Measurements from ENCODE around the gene IFT88. TPM values are rescaled to one million over a fixed set of nuclear protein-coding genes. Genes with fewer than 3 reads are reported as not detected.

The IFT88 gene
- total and polyA plus RNA-seq, 2 donors = 12.6 to 18.2 TPM

GRCh38 chr13:20579191-20579590, 12.2 kb downstream of the IFT88 start:
- no peak overlapping the region for H3K4me3 ChIP-seq (ENCODE audit: low read length in 2 of 2)
- H3K27me3 ChIP-seq (ENCODE audit: control insufficient read depth in 2 of 2, insufficient read depth in 1 of 2, low read length in 1 of 2) = no peaks in the 10 kb centered on the region
- peaks cover 10 to 12% of the 10 kb centered on the region in 2 donors for H3K36me3 ChIP-seq (ENCODE audit: control insufficient read depth in 2 of 2, insufficient read depth in 2 of 2, low read length in 1 of 2)
- no peak overlapping the region for H3K27ac ChIP-seq (ENCODE audit: low read depth in 1 of 2, low read length in 1 of 2)
- no peaks in the 10 kb centered on the region for H3K9me3 ChIP-seq (ENCODE audit: control insufficient read depth in 2 of 2, insufficient read depth in 1 of 2, low read length in 1 of 2)
- 97% methylated on average over 3 of the region's 3 CpGs for WGBS
- no peaks in the 10 kb centered on the region for H3K4me1 ChIP-seq (ENCODE audit: control insufficient read depth in 2 of 2, insufficient read depth in 2 of 2, low read length in 2 of 2)
- no peak for DNase-seq (ENCODE audit: low read depth in 6 of 9, low spot score in 9 of 9)

GRCh38 chr13:20580257-20580656, 13.3 kb downstream of the IFT88 start:
- no peak for DNase-seq (ENCODE audit: low read depth in 6 of 9, low spot score in 9 of 9)
- H3K4me1 ChIP-seq (ENCODE audit: control insufficient read depth in 2 of 2, insufficient read depth in 2 of 2, low read length in 2 of 2) = no peaks in the 10 kb centered on the region
- peaks cover 3 to 7% of the 10 kb centered on the region in 2 donors for H3K9me3 ChIP-seq (ENCODE audit: control insufficient read depth in 2 of 2, insufficient read depth in 1 of 2, low read length in 1 of 2)
- no peak overlapping the region for H3K27ac ChIP-seq (ENCODE audit: low read depth in 1 of 2, low read length in 1 of 2)
- 96% methylated on average over 5 of the region's 5 CpGs for WGBS
- H3K4me3 ChIP-seq (ENCODE audit: low read length in 2 of 2) = no peak overlapping the region
- no peaks in the 10 kb centered on the region for H3K27me3 ChIP-seq (ENCODE audit: control insufficient read depth in 2 of 2, insufficient read depth in 1 of 2, low read length in 1 of 2)
- peaks cover 12 to 17% of the 10 kb centered on the region in 2 donors for H3K36me3 ChIP-seq (ENCODE audit: control insufficient read depth in 2 of 2, insufficient read depth in 2 of 2, low read length in 1 of 2)

- H3K9me3 ChIP-seq (ENCODE audit: control insufficient read depth in 2 of 2, insufficient read depth in 1 of 2, low read length in 1 of 2) = peaks cover 4 to 10% of the 10 kb centered on the region in 2 donors
- H3K27me3 ChIP-seq (ENCODE audit: control insufficient read depth in 2 of 2, insufficient read depth in 1 of 2, low read length in 1 of 2) = no peaks in the 10 kb centered on the region
- no peaks in the 10 kb centered on the region for H3K4me1 ChIP-seq (ENCODE audit: control insufficient read depth in 2 of 2, insufficient read depth in 2 of 2, low read length in 2 of 2)
- H3K36me3 ChIP-seq (ENCODE audit: control insufficient read depth in 2 of 2, insufficient read depth in 2 of 2, low read length in 1 of 2) = peaks cover 13 to 17% of the 10 kb centered on the region in 2 donors
- no peak overlapping the region for H3K4me3 ChIP-seq (ENCODE audit: low read length in 2 of 2)
- 72% methylated on average over 2 of the region's 2 CpGs for whole genome bisulfite sequencing
- no peak overlapping the region for H3K27ac ChIP-seq (ENCODE audit: low read depth in 1 of 2, low read length in 1 of 2)
- no peak for DNase-seq (ENCODE audit: low read depth in 6 of 9, low spot score in 9 of 9)
Observed at GRCh38 chr13:20582026-20582425, 15.1 kb downstream of the IFT88 start.

- 97% methylated on average over 1 of the region's 1 CpG for WGBS
- Histone ChIP-seq H3K36me3 (ENCODE audit: control insufficient read depth in 2 of 2, insufficient read depth in 2 of 2, low read length in 1 of 2) (peaks cover 13 to 17% of the 10 kb centered on the region in 2 donors), H3K4me1 (ENCODE audit: control insufficient read depth in 2 of 2, insufficient read depth in 2 of 2, low read length in 2 of 2) (no peaks in the 10 kb centered on the region), H3K27me3 (ENCODE audit: control insufficient read depth in 2 of 2, insufficient read depth in 1 of 2, low read length in 1 of 2) (no peaks in the 10 kb centered on the region), H3K9me3 (ENCODE audit: control insufficient read depth in 2 of 2, insufficient read depth in 1 of 2, low read length in 1 of 2) (peaks cover 4 to 10% of the 10 kb centered on the region in 2 donors), H3K27ac (ENCODE audit: low read depth in 1 of 2, low read length in 1 of 2) (no peak overlapping the region), H3K4me3 (ENCODE audit: low read length in 2 of 2) (no peak overlapping the region)
- DNase-seq (ENCODE audit: low read depth in 6 of 9, low spot score in 9 of 9) = no peak
Observed at GRCh38 chr13:20583803-20584293, 16.9 kb downstream of the IFT88 start.

GRCh38 chr13:20585371-20585770, 18.4 kb downstream of the IFT88 start:
- Histone ChIP-seq H3K4me3 (ENCODE audit: low read length in 2 of 2) (no peak overlapping the region), H3K4me1 (ENCODE audit: control insufficient read depth in 2 of 2, insufficient read depth in 2 of 2, low read length in 2 of 2) (no peaks in the 10 kb centered on the region), H3K27ac (ENCODE audit: low read depth in 1 of 2, low read length in 1 of 2) (no peak overlapping the region), H3K27me3 (ENCODE audit: control insufficient read depth in 2 of 2, insufficient read depth in 1 of 2, low read length in 1 of 2) (no peaks in the 10 kb centered on the region), H3K36me3 (ENCODE audit: control insufficient read depth in 2 of 2, insufficient read depth in 2 of 2, low read length in 1 of 2) (peaks cover 6 to 9% of the 10 kb centered on the region in 2 donors), H3K9me3 (ENCODE audit: control insufficient read depth in 2 of 2, insufficient read depth in 1 of 2, low read length in 1 of 2) (peaks cover 4 to 10% of the 10 kb centered on the region in 2 donors)
- WGBS = 97% methylated on average over 2 of the region's 2 CpGs
- DNase-seq (ENCODE audit: low read depth in 6 of 9, low spot score in 9 of 9) = no peak

GRCh38 chr13:20588529-20589110, 21.7 kb downstream of the IFT88 start:
- no peaks in the 10 kb centered on the region for H3K4me1 ChIP-seq (ENCODE audit: control insufficient read depth in 2 of 2, insufficient read depth in 2 of 2, low read length in 2 of 2)
- H3K36me3 ChIP-seq (ENCODE audit: control insufficient read depth in 2 of 2, insufficient read depth in 2 of 2, low read length in 1 of 2) = peaks cover 6 to 9% of the 10 kb centered on the region in 2 donors
- H3K27me3 ChIP-seq (ENCODE audit: control insufficient read depth in 2 of 2, insufficient read depth in 1 of 2, low read length in 1 of 2) = no peaks in the 10 kb centered on the region
- H3K9me3 ChIP-seq (ENCODE audit: control insufficient read depth in 2 of 2, insufficient read depth in 1 of 2, low read length in 1 of 2) = peaks cover 4 to 10% of the 10 kb centered on the region in 2 donors
- no peak overlapping the region for H3K27ac ChIP-seq (ENCODE audit: low read depth in 1 of 2, low read length in 1 of 2)
- DNase-seq (ENCODE audit: low read depth in 6 of 9, low spot score in 9 of 9) = no peak
- no peak overlapping the region for H3K4me3 ChIP-seq (ENCODE audit: low read length in 2 of 2)
- WGBS = 99% methylated on average over 4 of the region's 4 CpGs

- H3K36me3 ChIP-seq (ENCODE audit: control insufficient read depth in 2 of 2, insufficient read depth in 2 of 2, low read length in 1 of 2) = no peaks in the 10 kb centered on the region
- 98% methylated on average over 2 of the region's 2 CpGs for WGBS
- no peak overlapping the region for H3K4me3 ChIP-seq (ENCODE audit: low read length in 2 of 2)
- H3K4me1 ChIP-seq (ENCODE audit: control insufficient read depth in 2 of 2, insufficient read depth in 2 of 2, low read length in 2 of 2) = no peaks in the 10 kb centered on the region
- no peak for DNase-seq (ENCODE audit: low read depth in 6 of 9, low spot score in 9 of 9)
- H3K27ac ChIP-seq (ENCODE audit: low read depth in 1 of 2, low read length in 1 of 2) = no peak overlapping the region
- H3K9me3 ChIP-seq (ENCODE audit: control insufficient read depth in 2 of 2, insufficient read depth in 1 of 2, low read length in 1 of 2) = no peaks in the 10 kb centered on the region
- H3K27me3 ChIP-seq (ENCODE audit: control insufficient read depth in 2 of 2, insufficient read depth in 1 of 2, low read length in 1 of 2) = no peaks in the 10 kb centered on the region
Observed at GRCh38 chr13:20590561-20590960, 23.6 kb downstream of the IFT88 start.

- WGBS = 97% methylated on average over 4 of the region's 4 CpGs
- no peaks in the 10 kb centered on the region for H3K27me3 ChIP-seq (ENCODE audit: control insufficient read depth in 2 of 2, insufficient read depth in 1 of 2, low read length in 1 of 2)
- H3K36me3 ChIP-seq (ENCODE audit: control insufficient read depth in 2 of 2, insufficient read depth in 2 of 2, low read length in 1 of 2) = no peaks in the 10 kb centered on the region
- H3K27ac ChIP-seq (ENCODE audit: low read depth in 1 of 2, low read length in 1 of 2) = no peak overlapping the region
- H3K4me3 ChIP-seq (ENCODE audit: low read length in 2 of 2) = no peak overlapping the region
- no peak for DNase-seq (ENCODE audit: low read depth in 6 of 9, low spot score in 9 of 9)
- H3K4me1 ChIP-seq (ENCODE audit: control insufficient read depth in 2 of 2, insufficient read depth in 2 of 2, low read length in 2 of 2) = no peaks in the 10 kb centered on the region
- H3K9me3 ChIP-seq (ENCODE audit: control insufficient read depth in 2 of 2, insufficient read depth in 1 of 2, low read length in 1 of 2) = no peaks in the 10 kb centered on the region
Observed at GRCh38 chr13:20592606-20593005, 25.6 kb downstream of the IFT88 start.

- Histone ChIP-seq H3K4me1 (ENCODE audit: control insufficient read depth in 2 of 2, insufficient read depth in 2 of 2, low read length in 2 of 2) (no peaks in the 10 kb centered on the region), H3K4me3 (ENCODE audit: low read length in 2 of 2) (no peak overlapping the region), H3K36me3 (ENCODE audit: control insufficient read depth in 2 of 2, insufficient read depth in 2 of 2, low read length in 1 of 2) (no peaks in the 10 kb centered on the region), H3K27me3 (ENCODE audit: control insufficient read depth in 2 of 2, insufficient read depth in 1 of 2, low read length in 1 of 2) (no peaks in the 10 kb centered on the region), H3K9me3 (ENCODE audit: control insufficient read depth in 2 of 2, insufficient read depth in 1 of 2, low read length in 1 of 2) (no peaks in the 10 kb centered on the region), H3K27ac (ENCODE audit: low read depth in 1 of 2, low read length in 1 of 2) (no peak overlapping the region)
- DNase-seq (ENCODE audit: low read depth in 6 of 9, low spot score in 9 of 9) = no peak
- 98% methylated on average over 2 of the region's 2 CpGs for WGBS
Observed at GRCh38 chr13:20594280-20594679, 27.3 kb downstream of the IFT88 start.

Measured in thymus (tissue), 11 donors.